ENCODE data around the gene KIF16B.

The KIF16B gene, protein sequence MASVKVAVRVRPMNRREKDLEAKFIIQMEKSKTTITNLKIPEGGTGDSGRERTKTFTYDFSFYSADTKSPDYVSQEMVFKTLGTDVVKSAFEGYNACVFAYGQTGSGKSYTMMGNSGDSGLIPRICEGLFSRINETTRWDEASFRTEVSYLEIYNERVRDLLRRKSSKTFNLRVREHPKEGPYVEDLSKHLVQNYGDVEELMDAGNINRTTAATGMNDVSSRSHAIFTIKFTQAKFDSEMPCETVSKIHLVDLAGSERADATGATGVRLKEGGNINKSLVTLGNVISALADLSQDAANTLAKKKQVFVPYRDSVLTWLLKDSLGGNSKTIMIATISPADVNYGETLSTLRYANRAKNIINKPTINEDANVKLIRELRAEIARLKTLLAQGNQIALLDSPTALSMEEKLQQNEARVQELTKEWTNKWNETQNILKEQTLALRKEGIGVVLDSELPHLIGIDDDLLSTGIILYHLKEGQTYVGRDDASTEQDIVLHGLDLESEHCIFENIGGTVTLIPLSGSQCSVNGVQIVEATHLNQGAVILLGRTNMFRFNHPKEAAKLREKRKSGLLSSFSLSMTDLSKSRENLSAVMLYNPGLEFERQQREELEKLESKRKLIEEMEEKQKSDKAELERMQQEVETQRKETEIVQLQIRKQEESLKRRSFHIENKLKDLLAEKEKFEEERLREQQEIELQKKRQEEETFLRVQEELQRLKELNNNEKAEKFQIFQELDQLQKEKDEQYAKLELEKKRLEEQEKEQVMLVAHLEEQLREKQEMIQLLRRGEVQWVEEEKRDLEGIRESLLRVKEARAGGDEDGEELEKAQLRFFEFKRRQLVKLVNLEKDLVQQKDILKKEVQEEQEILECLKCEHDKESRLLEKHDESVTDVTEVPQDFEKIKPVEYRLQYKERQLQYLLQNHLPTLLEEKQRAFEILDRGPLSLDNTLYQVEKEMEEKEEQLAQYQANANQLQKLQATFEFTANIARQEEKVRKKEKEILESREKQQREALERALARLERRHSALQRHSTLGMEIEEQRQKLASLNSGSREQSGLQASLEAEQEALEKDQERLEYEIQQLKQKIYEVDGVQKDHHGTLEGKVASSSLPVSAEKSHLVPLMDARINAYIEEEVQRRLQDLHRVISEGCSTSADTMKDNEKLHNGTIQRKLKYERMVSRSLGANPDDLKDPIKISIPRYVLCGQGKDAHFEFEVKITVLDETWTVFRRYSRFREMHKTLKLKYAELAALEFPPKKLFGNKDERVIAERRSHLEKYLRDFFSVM (N-terminal part only)

GRCh38 chr20:16573001-16573965 is at the start of gene KIF16B:
Gene KIF16B, minus strand, starts transcription at chr20:16573448. Its CDS starts 173 bp downstream, at chr20:16573275.
- H3K4me3 ChIP-seq (ENCODE audit: low read depth, low read length) = peak within 1 kb of the TSS; percentile 72
- peak; percentile 53 for DNase-seq (ENCODE audit: low read depth)

- no peak overlapping the region for H3K4me3 ChIP-seq (ENCODE audit: low read depth, low read length)
- no peak for DNase-seq (ENCODE audit: low read depth)
Measured at GRCh38 chr20:16622501-16622900, 49.3 kb upstream of the KIF16B start.

DNA sequence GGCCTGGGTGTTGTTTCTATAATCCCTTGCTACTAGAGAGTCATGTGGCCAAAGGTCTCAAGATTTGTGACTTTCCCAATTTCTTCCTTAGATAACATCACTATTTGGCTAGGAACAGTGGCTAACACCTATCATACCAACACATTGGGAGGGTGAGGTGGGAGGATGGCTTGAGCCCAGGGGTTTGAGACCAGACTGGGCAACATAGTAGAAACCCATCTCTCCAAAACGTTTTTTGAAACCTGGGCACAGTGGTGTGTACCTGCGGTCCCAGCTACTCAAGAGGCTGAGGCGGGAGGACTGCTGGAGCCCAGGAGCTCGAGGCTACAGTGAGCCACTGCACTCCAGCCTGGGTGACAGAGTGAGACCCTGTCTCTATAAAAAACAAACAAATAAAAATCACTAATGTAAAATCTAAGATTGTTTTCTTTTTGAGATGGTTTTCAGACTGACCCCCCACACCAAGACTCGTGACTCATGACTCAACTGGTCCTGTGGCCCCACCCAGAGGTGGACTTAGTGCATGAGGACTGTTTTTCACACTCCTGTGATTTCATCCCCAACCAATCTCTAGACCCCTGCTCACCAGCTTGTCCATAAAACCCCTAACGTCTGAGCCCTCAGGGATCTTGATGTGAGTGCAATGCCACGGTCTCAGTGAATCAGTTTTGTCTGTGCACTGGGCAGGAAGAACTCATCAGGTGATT is 48.3 kb upstream of the KIF16B start:
- no peak overlapping the region for H3K4me3 ChIP-seq (ENCODE audit: low read depth, low read length)
- DNase-seq (ENCODE audit: low read depth) = no peak

DNA sequence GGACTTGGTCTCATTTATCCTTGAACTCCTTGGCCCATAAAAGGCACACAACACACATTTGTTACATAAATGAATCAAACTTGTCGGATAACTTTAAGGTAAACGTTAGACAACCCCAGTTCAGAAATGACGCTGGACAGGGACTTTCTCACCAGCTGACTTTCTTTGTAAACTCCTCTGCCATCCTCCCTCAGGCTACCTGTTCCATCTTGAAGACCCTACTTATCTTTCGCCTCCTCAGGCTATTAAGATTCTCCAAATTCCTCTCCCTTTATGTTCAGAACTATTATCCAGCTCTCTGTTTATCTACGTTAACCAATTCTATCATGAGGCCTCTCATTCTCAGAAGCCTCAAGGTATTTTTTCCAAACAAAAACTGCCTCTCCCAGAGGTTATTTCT is 47.7 kb upstream of the KIF16B start:
- H3K4me3 ChIP-seq (ENCODE audit: low read depth, low read length) = no peak overlapping the region
- DNase-seq (ENCODE audit: low read depth) = no peak

DNA sequence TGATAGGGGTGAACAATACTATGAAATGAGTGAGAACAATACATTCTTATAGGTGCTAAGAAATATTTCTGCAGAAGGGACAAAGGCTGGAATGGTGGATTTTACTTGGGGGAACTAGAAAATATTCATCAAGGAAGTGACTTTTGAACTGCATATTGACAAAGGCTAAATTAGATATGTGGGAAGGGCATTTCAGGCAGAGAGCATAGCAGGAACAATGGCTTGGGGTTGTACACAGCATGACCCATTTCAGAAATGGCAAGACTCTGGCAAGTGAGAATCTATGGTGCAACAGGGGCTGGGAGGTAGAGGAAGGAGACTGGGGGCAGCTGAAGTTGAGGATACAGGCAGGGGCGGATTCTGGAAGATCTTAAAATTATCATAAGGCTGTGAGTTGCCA is 46.7 kb upstream of the KIF16B start:
- H3K4me3 ChIP-seq (ENCODE audit: low read depth, low read length) = no peak overlapping the region
- no peak for DNase-seq (ENCODE audit: low read depth)

- DNase-seq (ENCODE audit: low read depth) = no peak
- H3K4me3 ChIP-seq (ENCODE audit: low read depth, low read length) = no peak overlapping the region
Measured at GRCh38 chr20:16617056-16617455, 43.8 kb upstream of the KIF16B start.

DNA sequence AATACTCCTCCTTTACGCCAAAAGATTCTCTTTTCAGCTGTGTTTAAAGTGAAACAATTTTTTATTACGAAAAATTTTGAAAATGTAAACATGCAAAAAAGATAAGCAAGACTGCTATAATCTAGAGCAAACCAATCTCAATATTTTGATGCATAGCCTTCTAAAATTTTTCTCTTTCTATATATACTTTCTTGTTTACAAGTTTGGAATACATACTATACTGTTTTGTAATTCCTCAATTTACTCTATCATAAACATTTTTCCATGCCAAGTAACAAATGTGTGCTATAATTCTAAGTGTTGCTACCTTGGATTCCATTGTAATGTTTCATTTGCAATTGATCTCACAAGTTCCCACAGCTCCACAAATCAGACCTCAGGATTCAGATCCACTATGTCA is 43.1 kb upstream of the KIF16B start:
- no peak for DNase-seq (ENCODE audit: low read depth)
- no peak overlapping the region for H3K4me3 ChIP-seq (ENCODE audit: low read depth, low read length)

GRCh38 chr20:16615199-16615598 is 42.0 kb upstream of the KIF16B start:
- no peak overlapping the region for H3K4me3 ChIP-seq (ENCODE audit: low read depth, low read length)
- peak; percentile 88 for DNase-seq (ENCODE audit: low read depth)

GRCh38 chr20:16613954-16614353 is 40.7 kb upstream of the KIF16B start:
- no peak overlapping the region for H3K4me3 ChIP-seq (ENCODE audit: low read depth, low read length)
- no peak for DNase-seq (ENCODE audit: low read depth)

DNA sequence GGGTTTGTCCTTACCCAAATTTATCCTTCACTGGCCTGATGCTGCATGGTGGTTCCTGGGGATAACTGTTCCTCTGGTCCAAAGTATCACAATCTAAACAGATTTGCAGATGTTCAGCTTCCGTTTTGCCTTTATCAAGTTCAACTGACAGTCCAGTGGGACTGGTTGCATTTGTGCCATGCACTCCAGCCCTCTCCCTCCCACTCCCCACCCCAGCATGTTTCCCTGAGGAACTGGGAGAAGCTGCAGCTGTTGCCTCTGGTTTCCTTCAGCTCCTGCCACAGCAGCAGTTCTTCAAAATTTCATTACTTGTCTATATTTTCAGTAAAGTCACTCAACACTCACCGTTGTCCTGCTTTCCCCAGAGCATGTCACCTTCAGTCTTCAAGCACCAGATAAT is 39.5 kb upstream of the KIF16B start:
- no peak overlapping the region for H3K4me3 ChIP-seq (ENCODE audit: low read depth, low read length)
- DNase-seq (ENCODE audit: low read depth) = no peak

- no peak overlapping the region for H3K4me3 ChIP-seq (ENCODE audit: low read depth, low read length)
- DNase-seq (ENCODE audit: low read depth) = no peak
Measured at GRCh38 chr20:16611817-16612216, 38.6 kb upstream of the KIF16B start.

DNA sequence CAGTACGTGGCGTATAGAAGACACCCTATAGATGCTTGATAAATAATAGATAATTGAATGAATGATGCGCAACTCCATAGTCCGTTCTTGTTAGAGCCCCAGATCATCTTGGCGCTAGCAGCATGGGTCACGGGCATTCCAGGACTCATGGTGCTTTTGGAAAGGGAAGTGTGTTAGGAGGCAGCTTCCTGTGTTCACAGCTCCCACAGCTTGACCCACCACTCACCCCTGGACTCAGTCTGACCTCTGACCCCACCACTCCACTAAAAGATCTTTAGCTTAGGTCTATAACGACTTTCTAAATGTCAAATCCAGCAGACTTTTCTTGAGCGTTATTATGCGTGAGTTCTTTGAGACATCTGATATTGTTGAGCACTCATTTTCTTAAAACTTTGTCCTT is 35.8 kb upstream of the KIF16B start:
- DNase-seq (ENCODE audit: low read depth) = no peak
- no peak overlapping the region for H3K4me3 ChIP-seq (ENCODE audit: low read depth, low read length)

DNA sequence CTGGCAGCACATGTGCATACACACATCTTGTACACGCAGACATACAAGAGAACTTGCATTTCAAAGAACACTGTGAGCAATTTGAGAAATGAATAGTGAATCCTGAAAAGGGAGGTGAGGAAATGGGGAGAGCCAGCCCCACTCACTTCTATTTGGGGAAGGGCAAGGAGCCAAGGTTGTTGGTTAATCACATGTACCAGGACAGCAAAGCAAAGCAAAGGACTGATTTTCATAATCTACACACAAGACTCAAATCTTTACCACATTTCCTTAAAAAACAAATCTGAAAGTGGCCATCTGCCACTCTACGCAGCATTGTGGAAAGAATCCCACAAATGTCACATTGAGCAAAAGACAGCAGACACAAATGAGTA is 35.0 kb upstream of the KIF16B start:
- DNase-seq (ENCODE audit: low read depth) = no peak
- no peak overlapping the region for H3K4me3 ChIP-seq (ENCODE audit: low read depth, low read length)

DNA sequence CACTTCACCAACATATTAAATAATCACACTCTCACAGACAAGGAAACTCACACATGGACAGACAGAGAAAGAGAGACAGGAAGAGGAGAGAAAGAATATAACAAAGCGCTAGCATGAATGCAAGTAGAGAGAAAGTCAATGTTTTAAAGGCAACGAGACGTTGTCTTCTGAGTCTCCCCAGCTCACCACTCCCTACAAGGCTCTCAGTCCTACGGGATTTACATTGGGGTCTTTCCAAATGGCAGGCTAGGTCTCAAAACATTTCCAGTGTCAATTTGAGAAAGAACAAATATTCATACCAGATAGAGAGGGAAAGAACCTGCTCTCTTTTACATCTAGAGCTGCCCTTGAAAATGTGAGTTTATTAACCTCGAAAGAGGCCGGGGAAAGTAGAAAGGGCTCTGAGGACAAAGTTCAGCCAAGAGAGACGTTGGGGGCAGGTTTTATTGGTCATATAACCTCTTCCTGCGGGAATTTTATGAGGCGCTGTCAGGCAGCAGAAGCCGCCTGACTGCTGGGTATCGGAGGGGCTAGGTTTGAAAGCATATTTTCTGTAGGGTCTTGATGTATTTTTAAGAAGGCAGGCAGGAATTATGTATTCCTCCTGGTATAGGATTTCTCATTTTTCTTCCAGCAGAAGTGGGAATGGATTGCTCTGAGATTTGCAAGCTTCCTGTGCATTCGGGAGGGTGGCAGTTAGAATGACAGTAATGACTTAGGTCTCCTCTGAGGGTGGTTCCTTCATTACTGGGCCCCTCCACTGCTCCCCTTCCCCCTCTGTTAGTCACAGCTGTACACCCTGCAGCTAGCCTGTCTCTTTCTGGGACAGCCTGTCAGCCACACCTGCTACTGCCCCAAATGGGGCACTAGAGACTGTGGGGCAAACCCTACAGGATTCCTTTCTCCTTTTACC is 34.4 kb upstream of the KIF16B start:
- no peak overlapping the region for H3K4me3 ChIP-seq (ENCODE audit: low read depth, low read length)
- no peak for DNase-seq (ENCODE audit: low read depth)

DNA sequence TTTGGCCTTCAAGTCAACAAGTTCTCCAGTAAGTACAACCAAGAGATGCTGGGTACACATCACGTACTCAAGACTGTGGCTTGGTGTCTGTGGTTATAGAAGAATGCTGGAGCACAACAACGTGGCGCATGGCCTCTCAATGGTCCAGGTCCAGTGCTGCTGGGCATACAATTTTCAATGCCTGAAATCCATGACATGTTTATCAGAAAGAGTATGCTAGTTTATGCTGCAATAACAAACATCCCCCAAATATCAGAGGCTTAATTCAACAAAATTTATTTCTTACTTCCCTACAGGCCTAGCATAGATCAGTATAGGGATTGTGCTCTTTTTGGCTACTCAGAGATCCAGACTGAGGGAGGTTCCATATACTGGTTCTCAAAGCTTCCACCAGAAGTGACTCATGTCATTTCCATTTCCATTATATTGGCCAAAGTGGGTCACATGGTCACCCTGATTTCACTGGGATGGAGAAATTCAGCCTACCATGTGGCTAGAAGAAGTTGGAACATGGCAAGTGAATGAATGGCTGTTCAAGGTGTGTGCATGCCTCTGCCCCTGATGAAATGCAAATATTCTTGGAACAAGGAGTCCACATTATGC is 33.3 kb upstream of the KIF16B start:
- H3K4me3 ChIP-seq (ENCODE audit: low read depth, low read length) = no peak overlapping the region

GRCh38 chr20:16601047-16601446 is 27.8 kb upstream of the KIF16B start:
- H3K4me3 ChIP-seq (ENCODE audit: low read depth, low read length) = no peak overlapping the region
- no peak for DNase-seq (ENCODE audit: low read depth)

More for the DNA sequence above, 33.3 kb upstream of the KIF16B start:
- no peak for DNase-seq (ENCODE audit: low read depth)

DNA sequence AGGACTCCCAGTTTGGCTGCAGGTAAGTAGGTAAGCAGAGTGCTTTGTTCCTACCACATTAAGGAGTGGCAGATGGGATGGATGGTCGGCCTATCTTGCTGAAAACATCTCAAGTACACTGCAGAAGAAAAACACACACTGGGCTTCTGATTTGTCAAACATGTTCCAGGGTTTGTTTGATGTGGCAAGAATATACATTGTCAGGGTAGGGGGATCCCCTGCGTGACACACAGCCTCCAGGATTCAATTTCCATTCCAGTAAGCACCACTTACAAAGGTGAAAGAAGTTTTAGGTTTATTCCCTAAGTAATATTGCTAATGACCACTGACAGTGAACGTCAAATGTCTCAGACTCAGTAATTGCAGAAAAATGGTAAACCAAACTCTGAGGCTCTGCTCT is 26.0 kb upstream of the KIF16B start:
- no peak overlapping the region for H3K4me3 ChIP-seq (ENCODE audit: low read depth, low read length)
- DNase-seq (ENCODE audit: low read depth) = no peak
